Stimulated activated CD8-positive, alpha-beta memory T cell treated with anti-CD3 and anti-CD28 coated beads, Interleukin-12 subunit alpha, Interleukin-12 subunit beta, amount 100 ng/mL, for 4 hours (primary cell): ENCODE measurements around the gene ITIH1.
"Not testable (repeated sequence)": the region's sequence is repeated elsewhere in the genome, so short reads cannot be mapped to it uniquely, and the experiment has no call there.

ENCODE experiments used
- DNase-seq: peaks from one replicate; pipeline ENCODE4 v3.0.0-alpha.2; 2020; ENCODE audit warnings: low read depth

Gene ITIH1, protein sequence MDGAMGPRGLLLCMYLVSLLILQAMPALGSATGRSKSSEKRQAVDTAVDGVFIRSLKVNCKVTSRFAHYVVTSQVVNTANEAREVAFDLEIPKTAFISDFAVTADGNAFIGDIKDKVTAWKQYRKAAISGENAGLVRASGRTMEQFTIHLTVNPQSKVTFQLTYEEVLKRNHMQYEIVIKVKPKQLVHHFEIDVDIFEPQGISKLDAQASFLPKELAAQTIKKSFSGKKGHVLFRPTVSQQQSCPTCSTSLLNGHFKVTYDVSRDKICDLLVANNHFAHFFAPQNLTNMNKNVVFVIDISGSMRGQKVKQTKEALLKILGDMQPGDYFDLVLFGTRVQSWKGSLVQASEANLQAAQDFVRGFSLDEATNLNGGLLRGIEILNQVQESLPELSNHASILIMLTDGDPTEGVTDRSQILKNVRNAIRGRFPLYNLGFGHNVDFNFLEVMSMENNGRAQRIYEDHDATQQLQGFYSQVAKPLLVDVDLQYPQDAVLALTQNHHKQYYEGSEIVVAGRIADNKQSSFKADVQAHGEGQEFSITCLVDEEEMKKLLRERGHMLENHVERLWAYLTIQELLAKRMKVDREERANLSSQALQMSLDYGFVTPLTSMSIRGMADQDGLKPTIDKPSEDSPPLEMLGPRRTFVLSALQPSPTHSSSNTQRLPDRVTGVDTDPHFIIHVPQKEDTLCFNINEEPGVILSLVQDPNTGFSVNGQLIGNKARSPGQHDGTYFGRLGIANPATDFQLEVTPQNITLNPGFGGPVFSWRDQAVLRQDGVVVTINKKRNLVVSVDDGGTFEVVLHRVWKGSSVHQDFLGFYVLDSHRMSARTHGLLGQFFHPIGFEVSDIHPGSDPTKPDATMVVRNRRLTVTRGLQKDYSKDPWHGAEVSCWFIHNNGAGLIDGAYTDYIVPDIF

DNA sequence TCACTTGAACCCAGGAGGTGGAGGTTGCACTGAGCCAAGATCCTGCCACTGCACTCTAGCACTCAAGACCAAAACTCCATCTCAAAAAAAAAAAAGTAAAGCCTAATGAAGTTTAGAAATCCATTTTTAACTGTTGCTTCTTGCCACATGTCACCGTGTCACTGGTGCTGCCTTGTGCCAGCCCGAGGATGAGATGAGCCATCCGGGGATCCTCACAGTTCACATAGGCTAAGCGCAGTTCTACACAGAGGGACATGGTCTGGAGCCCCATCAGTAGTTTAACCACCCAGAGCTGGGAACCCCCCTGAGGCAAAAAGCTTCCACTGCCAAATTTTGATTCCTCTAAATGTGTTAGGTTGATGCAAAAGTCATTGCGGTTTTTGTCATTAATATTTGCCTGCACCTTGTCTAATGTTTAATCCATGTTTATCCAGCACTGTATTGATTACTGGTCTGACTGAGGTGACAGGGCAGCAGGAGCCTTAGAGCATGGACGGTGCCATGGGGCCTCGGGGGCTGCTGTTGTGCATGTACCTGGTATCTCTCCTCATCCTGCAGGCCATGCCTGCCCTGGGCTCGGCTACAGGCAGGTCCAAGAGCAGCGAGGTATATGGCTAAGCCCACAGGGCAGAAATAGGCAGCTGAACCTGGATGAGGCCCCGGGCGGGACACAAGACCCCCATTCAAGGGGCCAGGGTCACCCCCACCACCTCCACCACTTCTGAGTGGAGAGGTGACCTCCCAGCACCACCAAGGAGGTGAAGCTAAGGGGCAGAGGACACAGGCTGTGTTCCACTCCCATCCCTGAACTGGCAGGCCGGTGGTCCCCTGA lies at the start of gene ITIH1:
ITIH1 (plus strand) TSS at position 473 of the 832 bp plus-strand sequence; CDS start at position 490, 17 bp downstream.
- no peak for DNase-seq

DNA sequence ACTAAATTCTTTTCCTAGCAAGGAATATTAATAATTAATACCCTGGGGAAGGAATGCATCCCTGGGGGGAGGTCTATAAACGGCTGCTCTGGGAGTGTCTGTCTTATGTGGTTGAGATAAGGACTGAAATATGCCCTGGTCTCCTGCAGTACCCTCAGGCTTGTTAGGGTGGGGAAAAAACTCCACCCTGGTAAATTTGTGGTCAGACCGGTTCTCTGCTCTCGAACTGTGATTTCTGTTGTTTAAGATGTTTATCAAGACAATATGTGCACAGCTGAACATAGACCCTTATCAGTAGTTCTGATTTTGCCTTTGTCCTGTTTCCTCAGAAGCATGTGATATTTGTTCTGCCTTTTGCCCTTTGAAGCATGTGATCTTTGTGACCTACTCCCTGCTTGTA lies 48.6 kb upstream of the ITIH1 start:
- not testable (repeated sequence) for DNase-seq

DNA sequence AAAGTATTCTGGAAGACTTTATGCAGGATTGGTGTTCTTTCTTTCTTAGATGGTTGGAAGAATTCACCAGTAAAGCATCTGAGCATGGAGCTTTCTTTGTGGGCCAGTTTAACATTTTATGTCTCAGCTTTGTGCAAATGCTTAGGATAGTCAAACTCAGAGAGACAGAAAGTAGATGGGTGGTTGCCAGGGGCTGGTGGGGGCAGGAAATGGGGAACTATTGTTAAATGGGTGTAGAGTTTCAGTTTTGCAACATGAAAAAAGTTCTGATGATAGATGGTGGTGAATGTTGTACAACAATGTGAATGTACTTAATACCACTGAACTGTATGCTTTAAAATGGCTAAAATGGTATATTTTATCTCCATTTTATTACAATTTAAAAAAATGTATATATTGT lies 46.7 kb upstream of the ITIH1 start:
- DNase-seq, result no peak

DNA sequence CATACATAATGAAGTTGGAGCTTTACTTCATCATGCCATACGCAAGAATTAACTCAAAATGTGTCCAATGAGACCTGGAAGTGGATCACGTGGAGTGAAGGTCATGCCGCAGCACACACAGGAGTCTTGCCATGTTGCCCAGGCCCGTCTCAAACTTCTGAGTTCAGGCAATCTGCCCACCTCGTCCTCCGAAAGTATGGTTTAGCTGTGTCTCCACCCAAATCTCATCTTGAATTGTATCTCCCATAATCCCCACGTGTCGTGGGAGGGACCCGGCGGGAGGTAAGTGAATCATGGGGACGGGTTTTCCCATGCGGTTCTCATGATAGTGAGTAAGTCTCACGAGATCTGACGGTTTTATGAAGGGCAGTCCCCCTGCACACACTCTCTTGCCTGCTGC lies 45.8 kb upstream of the ITIH1 start:
- no peak for DNase-seq

DNA sequence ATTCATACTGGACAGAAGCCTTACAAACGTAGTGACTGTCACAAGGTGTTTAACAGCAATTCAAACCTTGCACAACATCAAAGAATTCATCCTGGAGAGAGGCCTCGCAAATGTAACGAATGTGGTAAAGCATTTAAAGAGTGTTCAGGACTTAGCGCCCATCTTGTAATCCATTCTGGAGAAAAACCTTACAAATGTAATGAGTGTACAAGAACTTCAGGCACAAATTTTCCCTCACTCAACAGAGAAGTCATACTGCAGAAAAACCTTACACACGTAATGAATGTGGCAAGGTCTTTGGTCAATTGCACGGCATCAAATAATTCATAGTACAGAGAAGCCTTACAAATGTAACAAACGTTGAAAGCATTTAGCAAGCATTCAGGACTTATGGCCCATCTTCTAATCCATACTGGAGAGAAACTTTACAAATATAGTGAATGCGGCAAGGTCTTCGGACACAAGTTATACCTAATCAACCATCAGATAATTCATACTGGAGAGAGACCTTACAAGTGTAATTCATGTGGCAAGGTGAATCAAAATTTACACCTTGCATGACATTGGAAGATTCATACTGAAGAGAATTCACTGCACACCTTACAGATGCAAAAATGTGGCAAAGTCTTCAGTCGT lies 44.0 kb upstream of the ITIH1 start:
- no peak for DNase-seq

DNA sequence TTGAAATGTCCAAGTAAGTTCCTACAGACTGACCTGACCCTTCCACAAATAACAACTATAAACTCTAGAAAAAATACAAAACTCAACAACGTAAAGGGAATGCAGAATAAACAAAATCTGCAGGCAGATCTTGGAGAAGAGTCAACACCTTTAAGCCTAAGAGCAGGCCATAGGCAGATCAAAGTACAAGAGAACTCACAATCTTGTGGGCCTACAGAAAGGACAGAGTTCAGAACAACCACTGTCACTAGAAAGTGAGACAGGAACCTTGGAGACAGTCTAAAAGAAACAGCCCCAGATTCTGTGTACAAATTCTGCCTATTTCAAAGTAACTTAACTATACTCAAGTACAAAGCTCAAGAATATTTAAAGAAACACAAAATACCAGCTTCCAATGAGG lies 37.7 kb upstream of the ITIH1 start:
- no peak for DNase-seq

DNA sequence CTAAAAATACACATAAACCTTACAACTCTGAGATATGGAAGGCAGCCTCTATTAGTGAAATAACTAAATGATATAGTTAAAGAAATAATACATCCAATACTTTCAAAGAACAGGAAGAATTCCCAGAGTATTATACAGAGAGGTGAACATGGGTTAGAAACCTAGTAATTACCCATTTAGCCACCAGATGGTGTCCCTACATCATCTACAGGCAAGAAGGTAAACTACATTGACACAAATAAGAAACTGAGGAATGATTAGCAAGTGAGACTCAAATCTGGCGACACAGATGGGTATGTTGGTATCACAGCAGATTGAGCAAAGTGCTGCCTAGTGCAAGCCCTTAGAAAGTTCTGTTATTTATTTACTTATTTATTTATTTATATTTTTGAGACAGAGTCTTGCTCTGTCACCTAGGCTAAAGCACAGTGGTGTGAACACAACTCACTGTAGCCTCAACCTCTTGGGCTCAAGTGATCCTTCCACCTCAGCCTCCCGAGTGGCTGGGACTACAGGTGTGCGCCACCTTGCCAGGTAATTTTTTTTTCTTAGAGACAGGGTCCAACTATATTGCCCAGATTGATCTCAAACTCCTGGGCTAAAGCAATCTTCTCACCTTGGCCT lies 34.9 kb upstream of the ITIH1 start:
- no peak for DNase-seq

DNA sequence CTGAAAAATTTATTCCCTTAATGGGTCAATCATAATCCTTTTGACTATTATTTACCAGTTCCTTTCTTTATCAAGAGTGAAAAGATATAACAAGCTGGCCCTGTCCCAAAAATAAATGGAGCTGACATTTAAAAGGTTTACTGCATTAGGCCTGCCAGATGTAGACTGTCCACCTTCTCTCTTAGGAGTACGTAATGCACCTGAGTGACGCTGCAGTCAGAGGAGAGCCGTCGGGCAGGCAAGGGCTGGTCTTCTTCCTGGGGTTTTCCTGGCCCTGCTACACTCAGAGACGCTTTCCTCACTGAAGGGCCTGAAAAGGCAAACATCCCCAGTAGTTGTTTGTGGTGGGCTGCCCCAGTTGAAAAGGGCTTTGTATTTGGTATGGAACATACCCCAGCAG lies 34.2 kb upstream of the ITIH1 start:
- DNase-seq, result no peak

DNA sequence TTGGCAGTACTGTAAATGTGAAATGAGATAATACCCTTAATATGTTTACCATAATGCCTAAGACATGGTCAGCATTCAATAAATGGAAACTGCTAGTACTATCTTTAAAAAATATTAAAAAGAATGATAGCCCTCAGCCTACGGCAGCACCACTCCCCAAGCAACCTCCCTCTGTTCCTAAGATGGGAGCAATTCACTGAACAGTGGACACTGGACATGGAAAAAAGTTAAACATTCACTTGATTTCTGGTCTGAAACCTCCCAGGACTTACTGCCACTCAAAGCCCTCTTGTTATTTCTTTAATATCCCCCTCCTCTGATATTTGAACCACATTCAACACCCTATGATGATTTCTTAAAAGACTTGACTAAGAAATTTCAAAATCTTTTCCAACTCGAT lies 33.7 kb upstream of the ITIH1 start:
- DNase-seq, result no peak

DNA sequence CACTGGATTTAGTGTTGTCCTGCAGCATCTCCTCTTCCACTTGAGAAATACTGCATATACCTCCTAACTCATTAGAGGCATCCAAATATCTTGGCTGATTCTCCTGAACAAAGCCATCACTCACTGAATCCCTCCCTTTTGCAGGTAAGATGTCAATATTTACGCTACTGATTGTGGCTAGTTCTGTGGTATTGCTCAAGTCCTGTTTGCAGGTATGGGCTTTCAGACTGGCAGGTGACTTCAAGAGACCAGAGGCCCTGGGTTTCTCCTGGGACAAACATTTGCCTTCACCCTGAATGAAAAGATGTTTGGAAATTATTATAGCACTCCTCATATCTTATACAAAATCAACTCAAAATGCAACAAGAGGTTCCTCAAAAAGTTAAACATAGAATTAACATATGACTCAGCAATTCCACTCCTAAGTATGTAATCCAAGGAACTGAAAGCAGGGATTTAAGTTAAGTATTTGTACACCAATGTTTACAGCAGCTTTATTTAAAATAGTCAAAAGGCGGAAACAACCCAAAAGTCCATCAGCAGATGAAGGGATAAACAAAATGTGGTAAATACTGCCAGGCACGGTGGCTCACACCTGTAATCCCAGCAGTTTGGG lies 25.2 kb upstream of the ITIH1 start:
- no peak for DNase-seq

DNA sequence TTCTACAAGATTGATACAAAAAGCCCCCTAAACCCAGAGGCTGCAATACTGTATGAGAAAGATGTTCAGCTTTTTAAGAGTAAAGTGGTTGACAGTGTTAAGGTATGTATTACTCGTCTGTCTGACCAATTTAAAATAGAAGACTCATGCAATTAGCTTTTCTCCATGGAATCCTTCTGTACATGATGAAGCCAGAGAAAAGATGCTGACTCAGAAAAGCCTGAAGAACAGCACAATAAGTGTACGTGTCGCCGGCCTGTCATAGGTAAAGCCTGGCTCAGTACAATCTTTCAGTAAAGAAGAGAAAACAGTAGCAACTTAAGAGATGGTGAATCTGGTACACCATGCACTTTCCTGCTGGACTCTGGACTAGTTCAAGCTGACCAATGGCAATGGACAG lies 23.0 kb upstream of the ITIH1 start:
- DNase-seq, result no peak

DNA sequence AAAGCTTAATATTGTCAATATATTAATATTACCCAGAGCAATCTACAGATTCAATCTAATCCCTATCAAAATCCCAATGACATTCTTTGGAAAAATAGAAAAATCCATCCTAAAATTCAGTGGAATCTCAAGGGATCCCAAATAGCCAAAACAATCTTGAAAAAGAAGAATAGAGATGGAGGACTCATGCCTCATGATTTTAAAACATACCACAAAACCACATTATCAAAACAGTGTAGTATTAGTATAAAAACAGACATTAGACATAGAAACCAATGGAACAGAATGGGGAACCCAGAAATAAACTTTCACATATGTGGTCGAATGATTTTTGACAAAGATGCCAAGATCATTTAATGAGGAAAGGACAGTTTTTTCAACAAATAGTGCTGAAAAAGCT lies 21.3 kb upstream of the ITIH1 start:
- DNase-seq, result no peak

DNA sequence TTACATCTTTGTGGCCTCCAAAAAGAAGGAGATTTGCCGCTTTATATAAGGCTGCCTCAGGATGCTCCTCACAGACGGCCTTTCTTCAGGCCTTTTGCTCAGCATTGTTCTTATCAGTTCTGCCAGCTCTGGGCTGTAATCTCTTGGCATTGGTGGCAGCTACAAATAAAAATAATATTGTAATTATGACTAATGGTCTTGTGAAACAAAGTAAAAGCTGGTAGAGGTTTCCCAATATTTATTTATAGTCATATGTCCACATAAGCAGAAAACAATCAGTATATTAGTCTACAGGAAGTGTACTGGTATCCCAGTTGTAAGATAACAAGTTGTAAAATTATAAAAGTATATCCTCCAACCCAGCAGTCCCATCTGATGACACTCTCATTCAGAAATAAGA lies 13.9 kb upstream of the ITIH1 start:
- no peak for DNase-seq

DNA sequence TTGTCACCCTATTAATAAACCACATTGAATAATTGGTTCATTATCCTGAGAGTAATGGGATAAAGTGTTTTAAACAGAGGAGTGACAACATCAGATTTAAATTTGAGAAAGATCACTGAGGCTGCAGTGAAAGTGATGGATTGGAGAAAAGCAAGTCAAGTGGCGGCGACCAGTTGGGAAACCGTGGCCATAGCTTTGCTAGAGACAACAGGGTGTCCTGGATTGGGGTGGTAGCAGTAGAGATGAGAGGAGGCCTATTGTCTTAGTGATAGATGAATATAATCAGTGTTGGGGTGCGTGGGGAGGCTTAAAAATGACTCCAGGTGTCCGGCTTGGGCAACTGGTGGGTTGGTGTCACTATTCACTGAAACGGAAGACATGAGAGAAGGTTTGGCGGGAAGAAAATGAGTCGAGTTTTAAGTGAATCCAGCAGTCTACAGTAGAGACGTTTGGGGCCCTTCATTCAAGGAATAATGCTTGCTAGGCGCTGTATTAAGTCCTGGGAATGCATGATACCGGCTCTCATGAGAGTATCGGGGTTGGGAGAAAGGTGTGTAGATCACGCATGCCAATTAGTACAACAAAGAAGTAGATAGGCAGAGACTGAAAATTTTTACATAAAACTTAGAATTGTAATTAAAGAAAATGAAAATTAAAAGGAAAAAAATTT lies 7.5 kb upstream of the ITIH1 start:
- no peak for DNase-seq

DNA sequence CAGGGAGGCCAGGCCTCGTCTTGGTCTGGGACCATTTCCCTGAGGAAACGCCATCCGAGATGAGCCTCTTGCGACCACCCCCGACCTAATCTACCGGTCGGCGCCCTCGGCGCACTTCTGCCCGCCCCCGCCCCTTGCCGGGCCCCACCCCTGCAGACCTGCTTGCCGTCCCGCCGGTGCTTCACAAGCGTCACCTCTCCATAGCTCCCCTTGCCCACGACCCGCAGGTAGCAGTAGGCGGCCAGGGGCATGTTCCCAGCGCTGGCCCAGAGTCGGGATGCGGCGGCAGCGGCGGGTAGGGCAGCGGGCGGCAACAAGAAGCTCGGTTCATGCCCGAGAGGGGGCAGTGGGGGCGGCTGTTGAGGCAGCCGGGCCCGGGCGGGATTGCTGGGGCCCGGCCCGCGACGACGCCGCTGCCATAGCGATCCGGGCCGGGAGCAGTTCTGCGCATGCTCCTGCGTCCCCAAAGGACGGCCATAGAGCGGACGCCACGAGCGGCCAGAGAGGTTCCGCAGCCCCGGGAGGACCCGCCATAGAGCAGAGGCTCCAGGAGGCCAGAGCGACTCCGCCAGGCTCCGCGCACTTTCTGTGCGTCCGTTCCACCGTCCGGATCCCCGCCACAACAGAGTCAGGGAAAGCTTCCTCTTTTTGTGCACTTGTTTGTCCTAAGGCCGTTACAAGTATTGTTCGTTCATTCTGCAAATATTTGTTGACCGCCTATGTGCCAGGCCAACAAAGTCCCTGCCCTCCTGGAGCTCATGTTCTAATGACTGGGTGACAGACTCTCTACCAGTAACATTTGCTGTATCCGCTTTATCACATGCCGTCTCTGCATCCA lies 6.7 kb upstream of the ITIH1 start, which contains the start of gene NEK4:
NEK4 (minus strand) TSS at position 445 of the 838 bp plus-strand sequence; CDS start at position 251, 194 bp downstream.
- peak; percentile 74 for DNase-seq

DNA sequence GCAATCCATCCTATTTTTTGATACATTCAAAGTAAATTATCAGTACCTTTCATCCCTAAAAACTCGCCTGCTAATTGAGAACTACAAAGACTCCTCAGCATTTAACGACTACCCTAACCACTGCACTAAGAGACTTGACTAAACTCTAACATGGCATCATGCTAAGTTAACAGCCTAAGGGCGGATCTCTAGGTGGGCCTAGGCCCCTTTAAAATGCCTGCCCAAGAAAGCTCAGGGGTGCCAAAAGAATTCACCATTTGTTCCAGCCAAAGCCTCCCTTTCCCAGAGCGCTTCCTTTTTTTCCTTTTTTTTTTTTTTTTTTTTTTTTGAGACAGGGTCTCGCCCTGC lies 6.1 kb upstream of the ITIH1 start:
- no peak for DNase-seq

DNA sequence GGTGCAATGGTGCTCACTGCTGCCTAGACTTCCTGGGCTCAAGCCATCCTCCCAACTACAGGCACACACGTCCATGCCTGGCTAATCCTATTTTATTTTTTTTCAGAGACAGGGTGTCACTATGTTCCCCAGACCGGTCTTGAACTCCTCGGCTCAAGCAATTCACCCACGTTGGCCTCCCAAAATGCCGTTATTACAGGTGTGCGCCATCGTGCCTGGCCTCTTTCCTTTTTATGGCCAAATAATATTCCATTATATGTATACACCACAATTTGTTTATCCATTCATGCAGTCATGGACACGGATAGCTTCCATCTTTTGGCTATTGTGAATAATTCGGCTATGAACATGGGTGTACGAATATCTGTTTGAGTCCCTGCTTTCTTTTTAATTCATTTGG lies 5.7 kb upstream of the ITIH1 start:
- no peak for DNase-seq

DNA sequence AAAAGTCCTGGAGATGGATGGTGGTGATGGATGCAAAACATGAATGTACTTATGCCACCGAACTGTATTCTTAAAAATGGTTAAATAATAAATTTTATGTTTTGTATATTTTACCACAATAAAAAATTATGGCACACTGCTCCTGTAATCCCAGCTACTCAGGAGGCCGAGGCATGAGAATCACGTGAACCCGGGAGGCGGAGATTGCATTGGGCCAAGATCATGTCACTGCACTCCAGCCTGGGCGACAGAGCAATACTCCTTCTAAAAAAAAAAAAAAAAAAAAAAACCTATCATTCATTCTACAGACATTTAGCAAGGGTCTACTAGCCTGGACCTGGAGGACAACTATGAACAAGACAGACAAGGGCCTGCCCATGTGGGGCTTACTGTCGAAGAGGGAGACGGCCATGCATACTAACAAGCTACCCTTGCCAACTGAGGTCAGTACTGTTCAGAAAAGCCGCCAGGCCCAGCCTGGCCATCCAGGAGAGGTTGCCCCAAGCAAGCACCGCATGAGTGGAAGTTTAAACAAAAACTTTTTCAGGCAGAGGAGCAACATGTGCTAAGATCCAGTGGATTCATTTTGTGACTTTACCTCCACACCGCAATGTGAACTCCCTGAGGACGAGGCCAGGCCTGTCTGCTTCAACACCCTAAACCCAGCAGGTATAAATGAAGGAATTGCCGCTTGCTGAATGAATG lies 3.9 kb upstream of the ITIH1 start:
- no peak for DNase-seq
